H54 (cell line): ENCODE results near the gene RPS29.
"Not testable (repeated sequence)": the region's sequence is repeated elsewhere in the genome, so short reads cannot be mapped to it uniquely, and the experiment has no call there.

ENCODE experiments used
- DNase-seq: peaks from one replicate; pipeline ENCODE4 v3.0.0; 2011; ENCODE audit warnings: low spot score, mixed read lengths; ENCODE audit not compliant: insufficient read length
- FAIRE-seq: peaks from 3 replicates; lab custom pipeline; 2011; peaks lifted over from hg19 to GRCh38; lab: Jason Lieb, UNC
- POLR2A ChIP-seq: IDR thresholded peaks from 2 replicates; pipeline ENCODE4 v1.6.1; 2011; ENCODE audit warnings: low read depth, mild to moderate bottlenecking, low read length

The RPS29 gene

GRCh38 chr14:49617852-49618519, 31.8 kb upstream of the RPS29 start:
- FAIRE-seq, result no peak
- TF ChIP-seq POLR2A, result no peak
- no peak for DNase-seq

GRCh38 chr14:49615776-49616175, 29.6 kb upstream of the RPS29 start:
- no peak for TF ChIP-seq POLR2A
- FAIRE-seq (no peak), DNase-seq (no peak)

GRCh38 chr14:49614196-49614595, 28.0 kb upstream of the RPS29 start:
- DNase-seq, result no peak
- FAIRE-seq, result no peak

DNA sequence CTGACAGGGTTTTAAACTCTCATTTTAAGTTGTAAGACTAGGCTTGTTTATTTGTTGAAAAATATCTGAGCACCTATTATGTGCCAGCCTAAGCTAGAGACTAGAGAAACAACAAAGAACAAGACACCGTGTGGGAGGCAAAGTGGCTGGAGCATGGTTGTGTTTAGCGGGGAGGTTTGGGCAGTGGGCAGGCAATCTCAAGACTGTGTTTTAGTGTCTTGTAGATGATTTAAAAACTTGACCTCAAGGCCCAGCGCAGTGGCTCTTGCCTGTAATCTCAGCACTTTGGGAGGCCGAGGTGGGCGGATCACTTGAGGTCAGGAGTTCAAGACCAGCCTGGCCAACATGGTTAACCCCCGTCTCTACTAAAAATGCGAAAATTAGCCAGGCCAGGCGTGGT, 26.5 kb upstream of the RPS29 start:
- no peak for TF ChIP-seq POLR2A
- DNase-seq (no peak), FAIRE-seq (no peak)

More at GRCh38 chr14:49614196-49614595, 28.0 kb upstream of the RPS29 start:
- no peak for TF ChIP-seq POLR2A

GRCh38 chr14:49612251-49612650, 26.1 kb upstream of the RPS29 start:
- no peak for DNase-seq
- no peak for FAIRE-seq
- no peak for TF ChIP-seq POLR2A

DNA sequence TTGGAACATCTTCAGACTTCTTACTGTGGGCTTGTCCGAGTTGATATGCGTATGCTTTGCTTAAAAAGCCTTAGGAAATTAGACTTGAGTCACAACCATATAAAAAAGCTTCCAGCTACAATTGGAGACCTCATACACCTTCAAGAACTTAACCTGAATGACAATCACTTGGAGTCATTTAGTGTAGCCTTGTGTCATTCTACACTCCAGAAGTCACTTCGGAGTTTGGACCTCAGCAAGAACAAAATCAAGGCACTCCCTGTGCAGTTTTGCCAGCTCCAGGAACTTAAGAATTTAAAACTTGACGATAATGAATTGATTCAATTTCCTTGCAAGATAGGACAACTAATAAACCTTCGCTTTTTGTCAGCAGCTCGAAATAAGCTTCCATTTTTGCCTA, 21.4 kb upstream of the RPS29 start:
- no peak for TF ChIP-seq POLR2A
- DNase-seq (no peak), FAIRE-seq (no peak)

GRCh38 chr14:49598485-49599300, 12.5 kb upstream of the RPS29 start, which contains the start of gene LRR1:
TSS of gene LRR1 (plus strand) at chr14:49598940. CDS start at chr14:49599021, 81 bp downstream.
- peak; percentile 60; the same call in 1 of the 2 replicates for TF ChIP-seq POLR2A
- peak; percentile 47 for DNase-seq
- FAIRE-seq, result no peak

GRCh38 chr14:49598189-49598484, 12.0 kb upstream of the RPS29 start:
- TF ChIP-seq POLR2A, result no peak
- FAIRE-seq (no peak), DNase-seq (no peak)

DNA sequence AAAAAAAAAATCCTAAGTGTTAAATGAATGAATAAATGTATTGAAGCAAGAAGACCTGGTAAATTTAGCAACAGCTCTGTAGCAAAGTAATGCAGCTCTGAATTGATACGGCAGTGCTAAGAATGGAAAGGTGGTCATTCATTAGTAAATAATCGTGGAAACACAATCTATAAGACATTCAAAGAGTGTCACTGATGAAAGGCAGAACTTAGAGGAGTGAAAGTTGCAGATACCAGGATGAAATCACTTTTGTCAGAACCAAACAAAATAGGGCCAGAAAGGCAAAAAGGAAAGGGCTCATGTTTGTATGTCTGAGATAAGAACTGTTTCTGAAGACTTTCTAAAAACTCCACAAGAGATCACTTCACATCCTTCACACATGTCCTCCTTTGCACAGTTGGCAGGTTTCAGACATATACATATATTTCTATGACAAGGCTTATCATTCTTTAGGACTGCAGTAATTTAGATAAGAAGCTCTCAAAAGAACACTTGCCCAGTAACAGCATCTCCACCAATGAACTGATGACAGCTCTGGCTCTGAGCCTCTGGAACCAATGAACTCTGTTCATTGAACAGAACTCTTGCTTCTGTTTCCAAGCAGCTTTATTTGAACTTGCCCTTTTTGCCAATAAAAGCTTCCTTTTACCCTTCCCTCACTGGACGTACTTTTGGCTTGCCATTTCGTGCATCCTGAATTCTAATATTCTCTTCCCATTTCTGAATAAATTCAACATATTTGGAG, 8.3 kb upstream of the RPS29 start:
- DNase-seq, result no peak
- TF ChIP-seq POLR2A, result no peak
- FAIRE-seq, result peak; percentile 45

- FAIRE-seq (peak; percentile 73), DNase-seq (no peak)
- no peak for TF ChIP-seq POLR2A
Measured at GRCh38 chr14:49593016-49593415, 6.8 kb upstream of the RPS29 start.

- no peak for DNase-seq
- no peak for TF ChIP-seq POLR2A
- no peak for FAIRE-seq
Measured at GRCh38 chr14:49589387-49589786, 3.2 kb upstream of the RPS29 start.

- no peak for DNase-seq
- no peak for TF ChIP-seq POLR2A
- FAIRE-seq, result peak; percentile 27
Measured at GRCh38 chr14:49586673-49587460, 687 bp upstream of the RPS29 start.

DNA sequence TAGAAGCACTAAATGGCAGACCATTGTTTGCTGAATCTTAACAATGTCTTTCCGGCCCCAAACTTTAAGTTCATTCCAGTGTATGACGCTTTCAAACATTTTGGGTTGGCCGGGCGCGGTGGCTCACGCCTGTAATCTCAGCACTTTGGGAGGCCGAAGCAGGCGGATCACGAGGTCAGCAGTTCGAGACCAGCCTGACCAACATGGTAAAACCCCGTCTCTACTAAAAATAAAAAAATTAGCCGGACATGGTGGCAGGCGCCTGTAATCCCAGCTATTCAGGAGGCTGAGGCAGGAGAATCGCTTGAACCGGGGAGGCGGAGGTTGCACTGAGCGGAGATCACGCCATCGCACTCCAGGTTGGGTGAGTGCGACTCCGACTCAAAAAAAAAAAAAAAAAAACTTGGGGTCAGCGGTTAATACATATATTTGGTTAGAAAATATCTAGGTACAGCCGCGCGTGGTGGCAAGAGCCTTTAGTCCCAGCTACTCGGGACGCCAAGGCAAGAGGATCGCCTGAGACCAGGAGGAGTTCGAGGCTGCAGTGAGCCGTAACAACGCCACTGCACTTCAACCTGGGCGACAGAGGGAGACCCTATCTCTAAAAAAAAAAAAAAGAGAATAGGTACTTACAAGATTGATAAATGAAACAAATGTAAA, 1.1 kb downstream of the RPS29 start:
- not testable (repeated sequence) for DNase-seq, FAIRE-seq
